Measurements from ENCODE around the gene IRF6. TPM values are rescaled to one million over a fixed set of nuclear protein-coding genes. Genes with fewer than 3 reads are reported as not detected.
A peak's percentile ranks its signal among the peaks of the same experiment; 100 is the strongest.

IRF6 gene
- total RNA-seq, 2 experiments from 2014 or later, result 1.3 to 1.7 TPM

DNA sequence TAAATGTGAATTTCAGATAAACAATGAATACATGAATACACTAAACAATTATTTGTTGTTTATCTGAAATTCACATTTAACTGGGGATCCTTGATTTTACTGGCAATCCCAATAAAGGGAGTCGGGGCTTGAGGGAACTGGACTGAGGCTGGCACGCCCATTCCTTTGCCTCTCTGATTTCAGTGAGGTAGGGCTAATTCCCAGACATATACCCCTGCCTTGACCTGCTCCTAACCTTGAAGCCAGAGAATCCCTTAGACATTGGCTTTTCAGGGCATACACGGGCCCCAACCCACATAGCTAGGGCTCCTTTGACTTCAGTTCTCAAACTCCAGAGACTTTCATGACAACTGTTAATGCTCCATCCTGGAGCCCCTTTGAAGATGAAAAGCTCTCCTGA lies 11.0 kb upstream of the IRF6 start:
- ATAC-seq (no peak), DNase-seq (no peak)
- Mint-ChIP-seq H3K9me3 (ENCODE audit: low read depth) (no peaks in the 10 kb centered on the region), H3K4me1 (peaks cover 2% of the 10 kb centered on the region), H3K36me3 (no peaks in the 10 kb centered on the region), H3K27ac (no peak overlapping the region), H3K4me3 (no peak overlapping the region), H3K27me3 (peaks cover 31% of the 10 kb centered on the region)
- CTCF ChIA-PET, result interaction anchor here (1.9 kb wide), 1 partner anchor 11 kb away, joined by 5 read pairs; the partner anchor contains the start of gene UTP25

DNA sequence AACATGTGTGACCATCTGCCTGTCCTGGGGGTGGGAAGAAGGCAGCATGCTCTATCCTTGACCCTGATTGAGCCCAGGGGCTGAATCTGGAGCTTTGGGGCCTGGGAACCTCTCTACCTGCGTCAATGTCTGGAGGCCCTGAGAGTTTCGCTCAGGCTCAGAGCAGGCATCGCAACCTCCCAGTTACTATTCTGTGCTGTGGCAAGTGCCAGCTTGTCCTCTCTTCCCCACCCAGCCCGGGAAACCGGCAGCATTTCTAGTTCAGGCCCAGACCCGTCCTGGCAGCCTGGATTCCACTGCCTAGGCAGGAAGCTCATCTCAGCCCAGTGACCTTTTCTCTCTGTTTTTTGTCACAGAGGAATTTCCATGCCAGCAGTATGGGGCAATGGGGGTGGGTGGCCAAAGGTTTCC lies 10.0 kb upstream of the IRF6 start:
- Mint-ChIP-seq H3K27ac (no peak overlapping the region), H3K4me1 (peaks cover 2% of the 10 kb centered on the region), H3K27me3 (peaks cover 24% of the 10 kb centered on the region), H3K36me3 (no peaks in the 10 kb centered on the region), H3K9me3 (ENCODE audit: low read depth) (no peaks in the 10 kb centered on the region), H3K4me3 (no peak overlapping the region)
- ATAC-seq, result no peak
- CTCF ChIA-PET, result interaction anchor here (0.8 to 10.9 kb wide), 3 partner anchors 7 to 11 kb away, joined by 3 to 81 read pairs (median 6); partner anchors contain the start of gene IRF6
- no peak for DNase-seq

DNA sequence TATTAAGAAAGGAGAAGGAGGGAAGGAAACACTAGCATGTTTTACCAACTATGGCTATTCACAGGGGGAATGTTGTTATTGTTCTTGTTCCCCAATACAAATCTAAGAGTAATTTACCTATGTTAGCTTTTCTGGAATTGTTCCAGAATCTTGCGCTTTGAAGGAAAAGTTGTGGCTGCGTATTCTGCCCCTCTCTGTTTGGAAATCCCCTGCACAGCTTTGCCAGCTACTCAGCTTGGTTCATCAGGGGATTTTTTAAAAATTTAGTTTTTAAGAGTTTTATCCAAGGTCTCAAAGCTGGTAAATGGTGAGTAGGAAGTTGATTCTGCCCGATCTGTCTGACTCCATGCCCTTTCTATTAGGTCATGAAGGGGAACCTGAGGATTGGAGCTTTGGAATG lies 9.5 kb upstream of the IRF6 start:
- peaks cover 2% of the 10 kb centered on the region for H3K4me1 Mint-ChIP-seq
- H3K4me3 Mint-ChIP-seq, result no peak overlapping the region
- no peak overlapping the region for H3K27ac Mint-ChIP-seq
- peaks cover 19% of the 10 kb centered on the region for H3K27me3 Mint-ChIP-seq
- CTCF ChIA-PET, result interaction anchor here (0.8 to 10.9 kb wide), 4 partner anchors 7 to 12 kb away, joined by 3 to 81 read pairs (median 6); partner anchors contain the start of genes IRF6 and UTP25
- DNase-seq, result no peak
- no peaks in the 10 kb centered on the region for H3K36me3 Mint-ChIP-seq
- no peaks in the 10 kb centered on the region for H3K9me3 Mint-ChIP-seq (ENCODE audit: low read depth)
- no peak for ATAC-seq

DNA sequence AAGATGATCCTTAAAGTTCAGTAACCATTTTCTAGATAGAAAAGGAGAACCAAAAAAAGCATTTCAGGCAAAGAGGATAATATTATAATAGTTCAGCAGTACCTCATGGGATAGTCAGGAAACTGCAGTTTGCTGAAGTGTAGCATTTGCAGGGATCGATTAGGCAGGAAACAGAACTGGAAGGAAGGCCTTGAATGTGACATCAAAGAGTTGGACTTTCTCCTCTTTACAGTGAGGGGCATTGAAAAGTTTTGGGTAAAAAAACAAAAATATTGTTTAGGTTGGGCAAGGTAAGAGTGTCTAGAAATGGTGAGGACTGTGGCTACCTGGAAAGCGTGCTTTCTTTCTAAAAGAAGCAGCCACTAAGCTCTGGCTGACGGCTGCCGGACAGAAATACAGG lies 8.0 kb upstream of the IRF6 start:
- Mint-ChIP-seq H3K9me3 (ENCODE audit: low read depth) (no peaks in the 10 kb centered on the region), H3K4me3 (no peak overlapping the region), H3K4me1 (peaks cover 2% of the 10 kb centered on the region), H3K27me3 (peaks cover 10% of the 10 kb centered on the region), H3K36me3 (no peaks in the 10 kb centered on the region), H3K27ac (no peak overlapping the region)
- ATAC-seq (no peak), DNase-seq (no peak)
- CTCF ChIA-PET, result interaction anchor here (1.1 to 10.9 kb wide), 3 partner anchors 9 to 14 kb away, joined by 3 to 81 read pairs (median 7); partner anchors contain the start of gene UTP25

DNA sequence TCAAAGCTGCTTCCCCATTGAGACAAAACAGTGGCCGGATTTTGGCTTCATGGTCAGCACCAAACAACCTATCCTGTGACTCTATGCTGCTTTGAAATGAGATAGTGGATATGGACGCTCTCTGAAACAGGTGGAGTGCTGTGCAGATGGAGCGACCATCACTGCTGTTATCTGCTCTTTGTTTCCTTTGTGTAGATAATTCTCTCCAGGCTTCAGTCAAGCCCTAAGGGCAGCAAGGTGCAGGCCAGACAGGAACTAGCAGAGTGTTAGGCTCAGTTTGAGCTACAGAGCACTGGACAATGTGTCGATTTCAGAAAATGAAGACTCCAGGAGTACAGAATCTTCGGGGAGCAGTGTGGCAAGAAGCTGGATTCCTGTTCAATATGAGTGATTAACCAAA lies 4.8 kb upstream of the IRF6 start:
- Mint-ChIP-seq H3K27ac (no peak overlapping the region), H3K4me1 (peaks cover 9% of the 10 kb centered on the region), H3K4me3 (no peak overlapping the region), H3K9me3 (ENCODE audit: low read depth) (no peaks in the 10 kb centered on the region), H3K36me3 (no peaks in the 10 kb centered on the region), H3K27me3 (no peaks in the 10 kb centered on the region)
- CTCF ChIA-PET, result interaction anchor here (0.8 to 10.9 kb wide), 2 partner anchors 9 to 12 kb away, joined by 3 to 81 read pairs; no protein-coding TSS in a partner anchor
- DNase-seq, result no peak
- ATAC-seq, result no peak

DNA sequence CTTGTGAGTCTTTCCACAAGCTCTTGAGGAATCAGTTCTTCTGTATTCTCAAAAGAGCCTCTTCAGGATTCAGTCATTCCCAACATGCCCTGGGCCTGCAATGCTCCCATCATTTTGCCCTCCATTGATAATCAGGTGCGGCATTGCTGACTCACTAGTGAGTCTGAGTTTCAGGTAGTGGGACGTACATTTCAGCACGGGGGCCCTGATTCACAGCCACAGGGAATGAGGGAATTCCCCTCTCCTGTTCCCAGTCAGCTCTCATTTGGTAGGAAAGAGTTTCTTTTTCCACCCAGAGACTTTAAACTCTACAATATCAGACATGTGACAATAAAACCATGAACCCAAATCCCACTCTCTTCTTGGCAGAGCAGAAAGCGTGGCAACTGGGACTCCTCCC lies 3.7 kb upstream of the IRF6 start:
- ATAC-seq (no peak), DNase-seq (no peak)
- H3K4me3 Mint-ChIP-seq, result no peak overlapping the region
- no peaks in the 10 kb centered on the region for H3K9me3 Mint-ChIP-seq (ENCODE audit: low read depth)
- H3K27ac Mint-ChIP-seq, result no peak overlapping the region
- CTCF ChIA-PET, result interaction anchor here (0.6 to 10.9 kb wide), 4 partner anchors 10 to 37 kb away, joined by 3 to 81 read pairs (median 3); partner anchors contain the start of gene UTP25
- H3K4me1 Mint-ChIP-seq, result peaks cover 18% of the 10 kb centered on the region
- no peaks in the 10 kb centered on the region for H3K27me3 Mint-ChIP-seq
- no peaks in the 10 kb centered on the region for H3K36me3 Mint-ChIP-seq

DNA sequence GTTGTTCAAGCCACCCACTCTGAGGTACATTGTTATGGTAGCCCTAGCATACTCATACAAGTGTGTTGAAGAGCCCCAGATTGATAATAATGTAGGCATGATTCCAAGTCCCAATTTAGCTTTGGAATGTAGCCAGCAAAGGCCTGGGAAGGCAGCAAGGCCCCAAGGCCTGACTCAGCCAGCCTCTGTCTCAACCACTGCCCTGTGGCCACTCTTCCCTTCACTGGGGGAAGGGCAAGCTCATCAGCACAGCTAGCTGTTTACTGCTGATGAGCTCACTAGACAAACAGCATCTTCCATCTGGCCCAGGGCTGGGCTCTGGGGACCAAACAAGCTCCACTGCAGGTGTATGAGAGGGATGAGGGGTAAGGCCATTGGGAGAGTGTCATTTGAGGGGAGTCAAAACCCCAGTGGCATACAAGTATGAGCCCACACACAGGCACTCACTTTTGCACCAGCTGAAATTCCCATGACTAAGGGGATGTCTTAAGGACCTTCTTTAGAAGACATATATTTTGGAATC lies 2.2 kb upstream of the IRF6 start:
- Mint-ChIP-seq H3K27me3 (peaks cover 2% of the 10 kb centered on the region), H3K9me3 (ENCODE audit: low read depth) (no peaks in the 10 kb centered on the region), H3K4me1 (peaks cover 18% of the 10 kb centered on the region), H3K4me3 (no peak overlapping the region), H3K36me3 (no peaks in the 10 kb centered on the region), H3K27ac (no peak overlapping the region)
- no peak for ATAC-seq
- CTCF ChIA-PET, result interaction anchor here (10.9 kb wide), 1 partner anchor 15 kb away, joined by 81 read pairs; no protein-coding TSS in a partner anchor
- DNase-seq, result no peak

DNA sequence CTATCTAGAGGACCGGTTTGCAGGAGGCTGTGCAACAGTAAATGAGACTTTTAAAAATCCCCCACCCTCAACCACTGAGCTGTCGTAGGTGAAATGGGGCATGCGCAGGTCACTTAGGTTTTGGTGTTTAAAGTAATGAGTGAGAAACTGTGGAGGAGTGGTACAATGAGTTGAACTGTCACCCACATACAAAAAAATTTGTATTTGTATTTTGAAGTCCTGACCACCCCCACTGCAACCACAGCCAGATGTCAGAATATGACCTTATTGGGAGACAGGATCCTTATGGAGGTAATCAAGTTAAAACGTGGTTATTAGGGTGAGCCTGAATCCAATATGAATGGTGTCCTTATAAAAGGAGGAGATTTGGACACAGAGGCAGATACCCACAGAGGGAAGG lies 1.6 kb upstream of the IRF6 start:
- Mint-ChIP-seq H3K27me3 (peaks cover 3% of the 10 kb centered on the region), H3K4me3 (no peak overlapping the region), H3K27ac (no peak overlapping the region), H3K9me3 (ENCODE audit: low read depth) (no peaks in the 10 kb centered on the region), H3K4me1 (peaks cover 18% of the 10 kb centered on the region), H3K36me3 (no peaks in the 10 kb centered on the region)
- DNase-seq (no peak), ATAC-seq (no peak)
- CTCF ChIA-PET, result interaction anchor here (0.9 to 10.9 kb wide), 3 partner anchors 15 to 180 kb away, joined by 3 to 81 read pairs (median 10); no protein-coding TSS in a partner anchor

DNA sequence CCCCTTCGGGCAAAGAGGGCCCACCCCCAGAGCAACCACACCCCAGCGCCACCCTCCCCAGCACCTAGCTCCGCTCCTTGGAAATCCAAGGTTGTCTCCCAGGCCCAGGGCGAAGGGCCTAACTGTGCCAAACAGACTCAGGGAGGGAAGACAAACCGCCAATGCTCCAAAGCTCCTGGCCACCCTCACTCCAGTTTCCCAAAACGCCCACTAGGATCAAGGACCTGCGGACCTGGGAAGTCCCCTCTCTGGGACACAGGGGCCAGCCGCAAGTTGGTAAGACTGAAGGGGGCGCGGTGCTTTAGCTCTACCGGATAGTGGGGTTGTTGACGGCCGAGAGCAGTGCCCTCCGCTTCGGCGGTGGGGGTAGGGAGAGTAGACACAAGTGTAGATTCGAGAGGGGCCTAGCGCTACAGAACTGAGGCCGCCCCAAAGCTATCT lies 581 bp downstream of the IRF6 start:
- Mint-ChIP-seq H3K4me3 (peak overlapping the region; percentile 83), H3K36me3 (no peaks in the 10 kb centered on the region), H3K4me1 (peaks cover 18% of the 10 kb centered on the region), H3K9me3 (ENCODE audit: low read depth) (no peaks in the 10 kb centered on the region), H3K27ac (peak overlapping the region; percentile 93), H3K27me3 (peaks cover 9% of the 10 kb centered on the region)
- DNase-seq (no peak), ATAC-seq (no peak)
- CTCF ChIA-PET, result interaction anchor here (0.8 to 10.9 kb wide), 5 partner anchors 10 to 36 kb away, joined by 3 to 81 read pairs (median 6); no protein-coding TSS in a partner anchor

DNA sequence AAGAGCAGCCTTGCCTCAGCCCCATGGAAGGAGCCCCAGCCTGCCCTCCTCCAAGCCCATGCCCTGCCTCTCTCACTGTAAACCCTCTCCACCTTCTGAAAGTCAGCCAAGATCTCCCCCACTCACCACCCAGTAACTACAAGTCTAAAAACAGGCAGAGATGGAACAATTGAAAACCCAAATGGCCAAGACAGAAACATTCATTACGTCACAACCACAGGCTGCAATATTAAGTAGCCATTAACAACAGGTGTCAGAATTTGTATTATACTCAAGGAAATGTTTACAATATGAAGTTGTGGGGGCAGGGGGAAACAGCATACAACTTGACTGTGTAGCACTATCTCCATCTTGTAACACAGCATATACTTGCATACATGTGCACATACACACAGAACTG lies 2.4 kb downstream of the IRF6 start:
- Mint-ChIP-seq H3K36me3 (no peaks in the 10 kb centered on the region), H3K4me1 (peaks cover 18% of the 10 kb centered on the region), H3K9me3 (ENCODE audit: low read depth) (no peaks in the 10 kb centered on the region), H3K4me3 (no peak overlapping the region), H3K27ac (no peak overlapping the region), H3K27me3 (peaks cover 9% of the 10 kb centered on the region)
- DNase-seq, result no peak
- CTCF ChIA-PET, result interaction anchor here (1.3 kb wide), 1 partner anchor 20 kb away, joined by 5 read pairs; no protein-coding TSS in a partner anchor
- no peak for ATAC-seq

DNA sequence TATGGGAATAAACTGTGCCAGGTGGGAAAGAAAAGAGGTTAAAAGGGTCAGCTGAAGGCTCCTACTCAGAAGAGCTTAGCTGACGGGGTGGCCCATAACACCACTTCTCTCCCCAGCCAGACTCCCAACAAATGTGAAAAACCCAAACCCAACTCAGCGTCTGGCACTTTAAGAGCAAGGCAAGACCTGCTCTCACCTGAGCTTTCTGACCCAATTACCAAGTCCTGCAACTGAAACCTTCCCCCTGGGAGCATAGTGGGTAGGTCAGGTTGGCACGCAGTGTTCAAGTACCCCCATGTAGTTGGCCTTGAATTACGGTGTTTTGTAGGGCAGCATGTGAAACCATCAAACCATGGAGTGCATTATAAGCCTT lies 3.2 kb downstream of the IRF6 start:
- DNase-seq, result no peak
- Mint-ChIP-seq H3K36me3 (no peaks in the 10 kb centered on the region), H3K27me3 (peaks cover 9% of the 10 kb centered on the region)

DNA sequence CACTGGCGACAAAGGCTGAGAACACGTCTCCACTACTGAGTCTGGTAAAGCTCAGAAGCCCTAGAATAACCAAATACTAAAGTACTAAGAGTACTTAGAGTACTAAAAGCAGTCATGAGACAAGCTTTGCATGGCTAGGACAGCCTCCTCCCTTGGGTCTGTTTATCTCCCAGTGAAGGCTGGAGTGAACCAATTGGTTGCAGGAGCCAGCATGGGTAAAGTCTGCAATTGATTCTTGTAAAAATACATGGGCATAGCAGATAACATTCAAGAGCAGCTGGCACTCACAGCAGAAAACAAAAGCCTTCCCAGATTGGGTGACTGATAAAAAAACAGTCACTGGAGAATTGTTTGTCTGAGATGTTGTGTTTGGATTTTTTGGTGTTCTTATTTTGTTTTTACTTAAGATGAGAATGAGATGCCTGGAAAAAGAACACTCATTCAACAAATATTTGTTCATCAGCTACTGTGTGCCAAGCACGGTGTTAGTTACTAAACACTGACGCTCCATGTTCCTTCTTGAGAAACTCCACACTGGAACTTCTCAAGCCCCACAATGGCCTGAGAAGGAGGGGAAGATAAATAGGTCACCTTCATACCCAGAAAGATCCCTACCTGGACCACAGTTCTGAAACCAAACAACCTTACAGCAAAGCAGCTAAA lies 3.7 kb downstream of the IRF6 start:
- H3K27ac Mint-ChIP-seq, result no peak overlapping the region
- H3K4me1 Mint-ChIP-seq, result peaks cover 16% of the 10 kb centered on the region
- CTCF ChIA-PET, result interaction anchor here (0.8 to 1.3 kb wide), 4 partner anchors 11 to 233 kb away, joined by 3 to 5 read pairs (median 3); no protein-coding TSS in a partner anchor
- DNase-seq (no peak), ATAC-seq (no peak)
- no peaks in the 10 kb centered on the region for H3K9me3 Mint-ChIP-seq (ENCODE audit: low read depth)
- peaks cover 9% of the 10 kb centered on the region for H3K27me3 Mint-ChIP-seq
- H3K4me3 Mint-ChIP-seq, result no peak overlapping the region
- H3K36me3 Mint-ChIP-seq, result no peaks in the 10 kb centered on the region

More for the DNA sequence above, 3.2 kb downstream of the IRF6 start:
- H3K9me3 Mint-ChIP-seq (ENCODE audit: low read depth), result no peaks in the 10 kb centered on the region
- H3K4me3 Mint-ChIP-seq, result no peak overlapping the region
- CTCF ChIA-PET, result interaction anchor here (0.8 to 1.3 kb wide), 2 partner anchors 10 to 21 kb away, joined by 3 to 5 read pairs; no protein-coding TSS in a partner anchor
- ATAC-seq, result no peak
- H3K4me1 Mint-ChIP-seq, result peaks cover 18% of the 10 kb centered on the region
- no peak overlapping the region for H3K27ac Mint-ChIP-seq

DNA sequence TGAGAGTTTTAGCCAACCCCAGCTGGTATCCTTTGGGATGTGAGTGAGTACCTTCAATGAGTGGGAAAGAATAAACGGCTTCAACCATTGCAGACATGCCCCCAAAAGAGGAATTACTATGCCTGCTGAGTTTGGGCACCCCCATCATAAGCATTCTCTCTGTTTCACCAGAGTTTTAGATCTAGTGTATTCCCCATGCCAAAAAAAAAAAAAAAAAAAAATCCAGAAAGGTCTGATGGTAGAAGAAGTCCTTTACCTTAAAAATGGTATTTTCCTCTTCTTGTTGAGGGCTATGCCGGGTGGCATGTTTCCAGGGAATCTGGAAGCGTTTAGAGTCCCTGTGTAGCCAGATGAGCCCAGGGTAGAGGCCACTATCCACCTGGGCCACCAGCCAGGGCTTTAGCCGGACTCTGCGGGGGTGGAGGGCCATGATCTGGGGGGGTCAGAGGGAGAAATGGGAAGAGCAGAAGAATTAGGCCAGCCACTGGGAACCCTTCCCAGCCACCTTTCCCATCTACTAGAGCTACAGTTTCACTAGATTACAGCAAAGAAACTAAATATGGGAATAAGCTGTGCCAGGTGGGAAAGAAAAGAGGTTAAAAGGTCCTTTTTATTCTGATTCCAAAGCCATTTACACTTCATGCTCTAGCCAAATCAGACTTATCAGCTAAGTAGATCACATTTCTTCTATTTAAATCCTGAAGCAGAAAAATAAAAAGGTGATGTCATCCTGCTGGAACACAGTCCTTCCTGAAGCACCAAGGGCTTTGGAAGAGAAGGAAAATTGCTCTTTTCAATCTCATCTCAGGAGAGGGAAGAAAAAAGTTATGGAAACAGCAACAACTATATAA lies 4.7 kb downstream of the IRF6 start:
- Mint-ChIP-seq H3K27me3 (peaks cover 9% of the 10 kb centered on the region), H3K4me3 (no peak overlapping the region), H3K4me1 (peaks cover 12% of the 10 kb centered on the region), H3K36me3 (no peaks in the 10 kb centered on the region), H3K27ac (no peak overlapping the region), H3K9me3 (ENCODE audit: low read depth) (no peaks in the 10 kb centered on the region)
- no peak for ATAC-seq
- DNase-seq, result no peak
- CTCF ChIA-PET, result interaction anchor here (0.9 to 1.0 kb wide), 3 partner anchors 22 to 232 kb away, joined by 3 read pairs; no protein-coding TSS in a partner anchor

All from activated CD8-positive, alpha-beta memory T cell treated with anti-CD3 and anti-CD28 coated beads, Interleukin-2, amount 10 ng/mL, durations not matched to agents 7 days and 5 days (primary cell).